Neural cell (in vitro differentiated cells): Measurements from ENCODE around the gene HOXA10.

Experiments
- TAF1 ChIP-seq: IDR thresholded peaks from 2 replicates; pipeline ENCODE4 v1.6.1; 2012; ENCODE audit warnings: low read depth
- TF ChIP-seq, protein P1 (sequence below): fragments of 450-650 bp; IDR thresholded peaks from 2 replicates; pipeline ENCODE4 v1.5.1; 2014; ENCODE audit warnings: antibody characterized with exemption, mild to moderate bottlenecking, moderate library complexity; ENCODE audit not compliant: poor library complexity, severe bottlenecking

DNA sequence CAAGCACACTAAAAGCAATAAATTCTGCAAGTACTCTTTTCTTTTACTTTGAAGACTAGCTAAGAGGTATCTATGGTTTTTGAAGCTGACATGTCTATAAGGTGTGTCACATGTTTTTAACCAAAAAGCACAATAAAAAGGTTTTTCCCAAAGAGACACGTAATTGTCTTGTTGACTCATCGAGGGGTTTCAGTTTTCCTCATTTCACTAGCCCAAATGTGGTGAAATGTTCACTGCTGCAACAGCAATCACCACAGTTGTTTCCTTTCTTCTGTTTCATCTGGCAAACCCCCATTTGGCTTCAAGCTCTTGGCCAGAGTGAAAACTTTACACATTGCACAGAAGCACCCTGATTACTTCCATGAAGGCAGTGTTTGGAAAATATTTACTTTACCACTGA, 39.7 kb downstream of the HOXA10 start:
- TF ChIP-seq, protein P1, sequence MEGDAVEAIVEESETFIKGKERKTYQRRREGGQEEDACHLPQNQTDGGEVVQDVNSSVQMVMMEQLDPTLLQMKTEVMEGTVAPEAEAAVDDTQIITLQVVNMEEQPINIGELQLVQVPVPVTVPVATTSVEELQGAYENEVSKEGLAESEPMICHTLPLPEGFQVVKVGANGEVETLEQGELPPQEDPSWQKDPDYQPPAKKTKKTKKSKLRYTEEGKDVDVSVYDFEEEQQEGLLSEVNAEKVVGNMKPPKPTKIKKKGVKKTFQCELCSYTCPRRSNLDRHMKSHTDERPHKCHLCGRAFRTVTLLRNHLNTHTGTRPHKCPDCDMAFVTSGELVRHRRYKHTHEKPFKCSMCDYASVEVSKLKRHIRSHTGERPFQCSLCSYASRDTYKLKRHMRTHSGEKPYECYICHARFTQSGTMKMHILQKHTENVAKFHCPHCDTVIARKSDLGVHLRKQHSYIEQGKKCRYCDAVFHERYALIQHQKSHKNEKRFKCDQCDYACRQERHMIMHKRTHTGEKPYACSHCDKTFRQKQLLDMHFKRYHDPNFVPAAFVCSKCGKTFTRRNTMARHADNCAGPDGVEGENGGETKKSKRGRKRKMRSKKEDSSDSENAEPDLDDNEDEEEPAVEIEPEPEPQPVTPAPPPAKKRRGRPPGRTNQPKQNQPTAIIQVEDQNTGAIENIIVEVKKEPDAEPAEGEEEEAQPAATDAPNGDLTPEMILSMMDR, result no peak
- no peak for TF ChIP-seq TAF1
